Glomerular visceral epithelial cell (primary cell): ENCODE results near the gene LNPK.
"Not testable (repeated sequence)": the region's sequence is repeated elsewhere in the genome, so short reads cannot be mapped to it uniquely, and the experiment has no call there.

Source experiments
- DNase-seq: peaks from one replicate; pipeline ENCODE4 v3.0.0-alpha.2; 2016; ENCODE audit errors: extremely low spot score

The LNPK gene

DNA sequence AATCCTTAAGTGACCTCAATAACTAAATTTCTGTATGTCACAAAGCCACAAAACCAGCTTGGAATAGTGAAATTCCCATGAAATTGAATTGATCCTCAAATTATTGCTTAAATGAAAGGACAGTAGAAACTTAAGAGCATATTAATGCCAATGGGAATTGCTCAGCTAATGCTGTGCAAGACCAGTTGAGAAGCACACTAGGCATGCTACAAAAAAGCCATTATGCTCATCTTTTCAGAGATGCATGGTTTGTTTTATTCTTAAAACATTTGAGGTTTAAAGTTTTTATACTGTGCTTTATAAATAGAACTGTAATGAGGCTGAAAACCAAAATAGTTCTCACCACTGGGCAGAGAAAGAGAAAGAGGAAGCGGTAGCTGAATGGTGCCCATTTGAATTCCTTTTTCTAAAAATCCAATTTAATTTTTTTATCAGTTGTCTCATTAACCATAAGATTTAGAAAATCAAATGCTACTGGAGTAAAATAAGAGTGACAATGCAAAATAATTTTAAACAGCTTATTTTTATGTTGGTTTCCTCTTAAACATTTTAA, 98.6 kb downstream of the LNPK start:
- no peak for DNase-seq

GRCh38 chr2:175895957-175896356, 106.1 kb downstream of the LNPK start:
- not testable (repeated sequence) for DNase-seq

DNA sequence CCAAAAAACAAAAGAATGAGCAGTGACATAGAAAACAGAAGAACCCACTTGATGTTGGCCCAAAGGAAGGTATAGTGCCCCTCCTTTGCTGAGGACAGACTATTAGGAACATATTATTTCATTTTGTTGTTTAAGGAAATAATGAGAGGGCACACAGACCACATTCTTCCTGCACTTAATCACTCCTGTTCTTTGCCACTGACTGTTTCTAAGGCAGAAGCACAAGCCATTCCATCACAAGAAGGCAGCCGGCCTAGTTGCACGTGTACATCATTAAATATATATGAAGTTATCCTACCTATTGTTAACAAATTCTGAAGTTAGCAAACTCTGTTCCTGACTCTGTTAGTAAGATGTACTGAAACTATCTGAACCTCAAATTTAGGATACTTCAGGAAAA, 110.0 kb downstream of the LNPK start:
- no peak for DNase-seq

GRCh38 chr2:175890636-175891242, 111.3 kb downstream of the LNPK start:
- no peak for DNase-seq

DNA sequence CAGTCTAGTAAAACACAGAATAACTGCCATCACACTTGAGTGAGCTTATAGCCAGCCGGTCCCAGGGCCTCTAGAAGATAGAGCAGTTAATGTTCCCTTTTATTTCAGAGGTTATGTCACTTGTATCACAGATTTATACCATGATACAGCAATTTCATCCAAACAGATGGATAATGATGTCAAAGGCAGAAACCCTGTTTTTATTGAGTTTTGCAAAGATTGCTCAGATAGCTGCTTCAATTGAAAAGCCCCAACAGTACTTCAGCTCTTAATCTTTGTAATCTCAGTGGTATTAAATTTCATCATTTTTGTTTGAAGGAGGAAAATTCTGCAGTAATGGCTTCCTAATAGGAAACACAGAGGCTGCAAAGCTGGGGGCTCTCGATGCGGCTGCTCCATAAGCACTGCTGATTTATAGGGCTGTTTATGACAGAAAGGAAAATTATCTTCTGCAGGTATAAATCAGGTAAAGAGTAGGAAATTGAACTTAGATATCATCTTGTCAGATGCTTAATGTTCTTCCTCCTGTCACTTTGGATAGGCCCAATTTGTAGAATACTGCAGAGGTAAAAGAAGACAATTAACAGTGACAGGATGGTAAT, 112.3 kb downstream of the LNPK start:
- no peak for DNase-seq

DNA sequence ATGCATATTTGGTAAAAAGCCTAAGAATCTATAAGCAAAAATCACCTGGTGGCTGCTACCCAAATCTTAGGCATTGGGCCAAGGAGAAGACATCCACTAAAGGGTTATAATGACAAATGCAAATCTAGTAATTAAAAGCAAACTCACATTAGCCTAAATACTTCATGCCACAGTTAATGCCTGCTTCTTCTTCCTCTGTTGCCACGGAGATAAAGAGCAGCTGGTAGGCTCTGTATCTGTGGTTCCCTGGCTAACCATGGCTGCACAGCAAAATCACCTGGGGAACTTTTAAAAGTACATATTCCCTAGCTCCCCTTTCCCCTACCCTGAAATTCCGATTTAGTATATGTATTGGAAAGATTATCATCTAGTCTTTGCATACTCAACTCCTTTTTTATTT, 114.3 kb downstream of the LNPK start:
- DNase-seq = no peak

GRCh38 chr2:175884697-175885393, 117.2 kb downstream of the LNPK start:
- no peak for DNase-seq

- no peak for DNase-seq
Measured at GRCh38 chr2:175883586-175884194, 118.4 kb downstream of the LNPK start.

- no peak for DNase-seq
Measured at GRCh38 chr2:175879679-175880078, 122.4 kb downstream of the LNPK start.

- DNase-seq = no peak
Measured at GRCh38 chr2:175877845-175878544, 124.1 kb downstream of the LNPK start.

- no peak for DNase-seq
Measured at GRCh38 chr2:175874291-175874690, 127.8 kb downstream of the LNPK start.
